HL-60 (cell line): Measurements from ENCODE around the gene AFAP1.

Experiments used
- DNase-seq, 2 experiments: peaks; one replicate each; pipeline ENCODE4 v3.0.0-alpha.2; 2010 to 2020; ENCODE audit warnings: low read depth in 1 of 2, low spot score in 1 of 2
- H3K27ac ChIP-seq: fragments of 250-450 bp; sonication (Bioruptor Pico); replicated peaks from 2 replicates; pipeline ENCODE4 v1.5.1; 2020; ENCODE audit warnings: mild to moderate bottlenecking, moderate library complexity
- H3K27me3 ChIP-seq: fragments of 250-450 bp; sonication (Bioruptor Pico); 2 replicates; pipeline ENCODE4 v1.5.1; 2021; ENCODE audit warnings: mild to moderate bottlenecking, moderate library complexity; ENCODE audit not compliant: insufficient read depth, poor library complexity, severe bottlenecking
- H3K4me3 ChIP-seq: replicated peaks from 2 replicates; pipeline ENCODE4 v1.5.1; 2011; ENCODE audit warnings: mild to moderate bottlenecking, control low read depth, low read length; ENCODE audit not compliant: insufficient read depth
- CTCF ChIP-seq: IDR thresholded peaks from one replicate; pipeline ENCODE4 v1.5.1; 2011; ENCODE audit warnings: low read length, control low read depth, inconsistent platforms; ENCODE audit not compliant: insufficient read depth
- GABPA ChIP-seq: IDR thresholded peaks from 2 replicates; pipeline ENCODE4 v1.6.1; 2012; ENCODE audit warnings: low read depth
- POLR2AphosphoS5 ChIP-seq: IDR thresholded peaks from 2 replicates; pipeline ENCODE4 v1.6.1; 2012; ENCODE audit warnings: low read depth
- REST ChIP-seq: IDR thresholded peaks from 2 replicates; pipeline ENCODE4 v1.6.1; 2012; ENCODE audit warnings: low read depth; ENCODE audit not compliant: insufficient replicate concordance
- SPI1 ChIP-seq: IDR thresholded peaks from 2 replicates; pipeline ENCODE4 v1.6.1; 2012; ENCODE audit warnings: low read depth, mild to moderate bottlenecking, borderline replicate concordance

AFAP1 gene

DNA sequence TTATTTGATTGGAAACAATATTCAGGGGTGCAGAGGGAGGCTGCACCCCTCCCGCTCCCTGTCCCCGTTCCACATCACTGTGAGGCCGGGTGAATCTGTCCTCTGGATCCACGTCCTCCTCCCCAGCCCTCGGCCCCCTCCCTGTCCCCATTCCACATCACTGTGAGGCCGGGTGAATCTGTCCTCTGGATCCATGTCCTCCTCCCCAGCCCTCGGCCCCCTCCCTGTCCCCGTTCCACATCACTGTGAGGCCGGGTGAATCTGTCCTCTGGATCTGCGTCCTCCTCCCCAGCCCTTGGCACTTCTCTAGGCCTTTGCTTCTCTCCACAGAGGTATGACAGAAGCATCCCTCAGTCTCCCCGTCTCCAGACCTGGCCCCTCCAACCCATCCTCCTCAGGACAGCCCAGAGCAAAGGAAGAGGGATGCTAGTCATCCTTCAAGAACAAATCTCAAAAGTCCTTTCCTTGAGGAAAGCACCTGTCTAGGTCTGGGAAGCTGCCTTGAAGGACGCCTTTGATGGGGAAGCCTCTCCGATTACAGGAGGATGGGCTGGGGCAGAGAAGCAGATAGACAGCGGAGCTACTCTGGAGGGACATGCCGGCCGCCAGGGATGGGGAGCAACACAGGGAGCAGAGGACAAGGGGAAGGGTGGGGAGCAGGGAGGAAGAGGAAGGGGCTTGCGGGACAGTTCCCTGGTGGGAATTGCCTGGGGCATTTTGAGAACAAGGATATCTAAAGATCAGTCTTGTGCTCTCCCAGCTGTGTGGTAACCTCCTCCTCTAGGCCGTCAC is 10.8 kb upstream of the AFAP1 start:
- DNase-seq = no peak

GRCh38 chr4:7949759-7950158 is 10.1 kb upstream of the AFAP1 start:
- Histone ChIP-seq H3K4me3 (no peak overlapping the region), H3K27ac (no peak overlapping the region), H3K27me3 (no peaks in the 10 kb centered on the region)
- no peak for TF ChIP-seq POLR2AphosphoS5
- TF ChIP-seq SPI1 = no peak
- TF ChIP-seq GABPA = no peak
- no peak for TF ChIP-seq CTCF
- TF ChIP-seq REST = no peak
- no peak for DNase-seq

More for the DNA sequence above, 10.8 kb upstream of the AFAP1 start:
- Histone ChIP-seq H3K27ac (no peak overlapping the region), H3K4me3 (no peak overlapping the region), H3K27me3 (no peaks in the 10 kb centered on the region)
- TF ChIP-seq CTCF (no peak), SPI1 (no peak), GABPA (no peak), REST (no peak), POLR2AphosphoS5 (no peak)

- Histone ChIP-seq H3K4me3 (no peak overlapping the region), H3K27ac (no peak overlapping the region), H3K27me3 (no peaks in the 10 kb centered on the region)
- DNase-seq = no peak
- TF ChIP-seq POLR2AphosphoS5 (no peak), CTCF (no peak), SPI1 (no peak), REST (no peak), GABPA (no peak)
Observed at GRCh38 chr4:7947927-7948326, 8.3 kb upstream of the AFAP1 start.
